Lower lobe of right lung (tissue), 2 donors: Measurements from ENCODE around the gene STRA6. TPM values are rescaled to one million over a fixed set of nuclear protein-coding genes. Genes with fewer than 3 reads are reported as not detected.

Source experiments
- ATAC-seq, 2 donors: fragments of 200-7000 bp; cut with Tn5 transposase; one replicate each; pipeline ENCODE4 v1.9.1; 2020 to 2022; ENCODE audit warnings: mild to moderate bottlenecking in 2 of 2, moderate library complexity in 2 of 2
- DNase-seq: peaks from one replicate; pipeline ENCODE4 v3.0.0-alpha.2; 2020
- H3K27ac ChIP-seq: fragments of 200-600 bp; one replicate; pipeline ENCODE4 v1.8.0; 2022
- H3K27me3 ChIP-seq: fragments of 200-600 bp; one replicate; pipeline ENCODE4 v1.8.0; 2022; ENCODE audit warnings: low read depth
- H3K36me3 ChIP-seq: fragments of 200-600 bp; one replicate; pipeline ENCODE4 v1.8.0; 2022; ENCODE audit warnings: mild to moderate bottlenecking
- H3K4me1 ChIP-seq: fragments of 200-600 bp; one replicate; pipeline ENCODE4 v1.8.0; 2022
- H3K4me3 ChIP-seq: fragments of 200-600 bp; one replicate; pipeline ENCODE4 v1.8.0; 2022; ENCODE audit warnings: mild to moderate bottlenecking
- H3K9me3 ChIP-seq: fragments of 200-600 bp; one replicate; pipeline ENCODE4 v1.8.0; 2022
- CTCF ChIP-seq: fragments of 200-600 bp; IDR thresholded peaks from one replicate; pipeline ENCODE4 v1.8.0; 2022; ENCODE audit warnings: antibody characterized with exemption, mild to moderate bottlenecking
- intact Hi-C: fragments of 100-400 bp; cut with DNase I; formaldehyde crosslinking; loops from one replicate; pipeline ENCODE4 v1.11.0; 2022
- total RNA-seq: library from RNA; stranded (reverse); fragmentation: NEBNext Ultra II Directional; extraction: Animal tissue kit (Norgen Biotek cat#: 25700); gene quantifications from one replicate; pipeline ENCODE4 v1.2.1, GENCODE V29; 2021
- donor health status: DM: no; HTN: yes; CAD: no; lungs with severe emphysema.

Gene STRA6
- total RNA-seq, 1 donor from 2014 or later, result not detected

GRCh38 chr15:74138642-74139041 is 63.9 kb downstream of the STRA6 start:
- H3K27me3 ChIP-seq, result peaks cover 56% of the 10 kb centered on the region
- H3K27ac ChIP-seq, result no peak overlapping the region
- no peak overlapping the region for H3K4me3 ChIP-seq
- DNase-seq (no peak), ATAC-seq (no peak)
- no peaks in the 10 kb centered on the region for H3K36me3 ChIP-seq
- no peak for TF ChIP-seq CTCF
- H3K9me3 ChIP-seq, result no peaks in the 10 kb centered on the region
- peaks cover 18% of the 10 kb centered on the region for H3K4me1 ChIP-seq
- intact Hi-C loops, result no loop called here

- TF ChIP-seq CTCF, result no peak
- H3K27ac ChIP-seq, result no peak overlapping the region
- DNase-seq (no peak), ATAC-seq (no peak)
- H3K4me3 ChIP-seq, result no peak overlapping the region
- H3K4me1 ChIP-seq, result peaks cover 21% of the 10 kb centered on the region
- H3K9me3 ChIP-seq, result no peaks in the 10 kb centered on the region
- H3K27me3 ChIP-seq, result peaks cover 67% of the 10 kb centered on the region
- H3K36me3 ChIP-seq, result no peaks in the 10 kb centered on the region
- intact Hi-C loops, result no loop called here
Observed at GRCh38 chr15:74137537-74137894, 65.1 kb downstream of the STRA6 start.

GRCh38 chr15:74136814-74137536 is 65.6 kb downstream of the STRA6 start:
- no peak overlapping the region for H3K27ac ChIP-seq
- no peak for TF ChIP-seq CTCF
- peaks cover 21% of the 10 kb centered on the region for H3K4me1 ChIP-seq
- ATAC-seq, result peak; percentile 7 to 20
- H3K4me3 ChIP-seq, result peak overlapping the region; percentile 51
- intact Hi-C loops, result no loop called here
- H3K9me3 ChIP-seq, result no peaks in the 10 kb centered on the region
- DNase-seq, result no peak
- peaks cover 72% of the 10 kb centered on the region for H3K27me3 ChIP-seq
- no peaks in the 10 kb centered on the region for H3K36me3 ChIP-seq

GRCh38 chr15:74136540-74136813 is 66.1 kb downstream of the STRA6 start:
- no peak for TF ChIP-seq CTCF
- Histone ChIP-seq H3K27ac (peak overlapping the region; percentile 76), H3K4me3 (peak overlapping the region; percentile 51), H3K27me3 (peaks cover 77% of the 10 kb centered on the region), H3K36me3 (no peaks in the 10 kb centered on the region), H3K4me1 (peaks cover 21% of the 10 kb centered on the region), H3K9me3 (no peaks in the 10 kb centered on the region)
- no peak for ATAC-seq
- intact Hi-C loops, result no loop called here
- no peak for DNase-seq

- intact Hi-C loops, result no loop called here
- Histone ChIP-seq H3K36me3 (no peaks in the 10 kb centered on the region), H3K4me3 (no peak overlapping the region), H3K27ac (no peak overlapping the region), H3K9me3 (no peaks in the 10 kb centered on the region), H3K27me3 (peaks cover 86% of the 10 kb centered on the region), H3K4me1 (peaks cover 25% of the 10 kb centered on the region)
- TF ChIP-seq CTCF, result no peak
- no peak for DNase-seq
- ATAC-seq, result no peak
Observed at GRCh38 chr15:74135041-74135565, 67.5 kb downstream of the STRA6 start.
